ENCODE data around the gene ADSS2. TPM values are rescaled to one million over a fixed set of nuclear protein-coding genes. Genes with fewer than 3 reads are reported as not detected.

ADSS2 gene
- total and polyA plus RNA-seq, 2 of the 4 experiments (the other 2 are of a cell fraction) = 14.9 to 30.1 TPM

- peak overlapping the region; percentile 88 for H2BK15ac ChIP-seq (ENCODE audit: low read depth, low read length)
- peaks cover 12% of the 10 kb centered on the region for H3K4me1 ChIP-seq (ENCODE audit: control insufficient read depth, insufficient read depth, low read length)
- no peak for ATAC-seq (ENCODE audit: low read depth)
- no peak overlapping the region for H2BK20ac ChIP-seq (ENCODE audit: low read depth, low read length)
- in situ Hi-C loops (cut with MboI; ENCODE audit: low sequenced_read_pairs) (no loop called here), intact Hi-C loops (cut with micrococcal nuclease) (loop anchor here (2.0 to 10.0 kb wide), 3 partner anchors 175 to 735 kb away; partner anchors contain the start of gene DESI2), dilution Hi-C loops (cut with HindIII; ENCODE audit: low sequenced_read_pairs, unreplicated experiment) (no loop called here)
- POLR2A ChIA-PET (ENCODE audit: unreplicated experiment) = interaction anchor here (0.5 kb wide), 1 partner anchor 100 kb away, joined by 5 read pairs; no protein-coding TSS in a partner anchor
- no peak for DNase-seq
- 69% methylated on average over 7 of the region's 8 CpGs; no CpG with 5 or more reads in 1 of the 2 experiments for WGBS, 2 experiments (ENCODE audit: extremely low coverage in 2 of 2, insufficient read length in 1 of 2)
- peaks cover 8% of the 10 kb centered on the region for H3K9me1 ChIP-seq (ENCODE audit: insufficient read depth, low read length)
- no peaks in the 10 kb centered on the region for H3K36me3 ChIP-seq (ENCODE audit: control insufficient read depth, insufficient read depth, low read length)
- H4K5ac ChIP-seq (ENCODE audit: low read depth, low read length) = peak overlapping the region; percentile 3; the same call in 1 of the 2 replicates
- H3K14ac ChIP-seq (replicated peaks; ENCODE audit: low read depth, low read length) = peak overlapping the region; percentile 57; the same call in 1 of the 2 replicates
- peaks cover 18% of the 10 kb centered on the region for H4K20me1 ChIP-seq (ENCODE audit: insufficient read depth, low read length)
- H3K4me3 ChIP-seq (ENCODE audit: insufficient read depth, low read depth, low read length) = peak overlapping the region; percentile 5; the same call in 1 of the 2 replicates
- CTCF ChIA-PET = no interaction called here
- H3K79me1 ChIP-seq (ENCODE audit: low read depth in 1 of 2, low read length in 2 of 2) = peaks cover 8 to 44% of the 10 kb centered on the region in 2 experiments
- no peak overlapping the region for H2AFZ ChIP-seq (replicated peaks; ENCODE audit: low read length, poor library complexity)
- no peak overlapping the region for H3K56ac ChIP-seq (ENCODE audit: extremely low read depth, insufficient read depth, low read length)
- TSS peak; percentile 51 for BruUV-seq (replicated peaks)
- no peaks in the 10 kb centered on the region for H3K27me3 ChIP-seq (ENCODE audit: control insufficient read depth, insufficient read depth, low read length)
- H4K91ac ChIP-seq (ENCODE audit: insufficient read depth, low read depth, low read length) = peak overlapping the region; percentile 53; the same call in 1 of the 2 replicates
- H3K9me3 ChIP-seq (ENCODE audit: control insufficient read depth, insufficient read depth, low read length) = no peaks in the 10 kb centered on the region
- H3K23ac ChIP-seq (ENCODE audit: low read depth, low read length) = peak overlapping the region; percentile 37; the same call in 1 of the 2 replicates
- peak overlapping the region; percentile 12; the same call in 1 of the 2 replicates for H3K18ac ChIP-seq (ENCODE audit: low read depth, low read length)
- peak overlapping the region; percentile 46; the same call in 1 of the 2 replicates for H2AK5ac ChIP-seq (ENCODE audit: low read depth, low read length)
- peak overlapping the region; percentile 75 for H2BK5ac ChIP-seq (ENCODE audit: low read depth, low read length, poor library complexity, severe bottlenecking)
- H2BK120ac ChIP-seq (ENCODE audit: low read depth, low read length) = peak overlapping the region; percentile 12; the same call in 1 of the 2 replicates
- peak overlapping the region in 1 of 2 experiments; percentile 58; a peak in 1 of 4 replicates for H4K8ac ChIP-seq (ENCODE audit: low read depth in 2 of 2, low read length in 2 of 2)
- peak overlapping the region; percentile 54 for H3K4ac ChIP-seq (ENCODE audit: low read depth, low read length)
- peak overlapping the region; percentile 28; the same call in 1 of the 2 replicates for H3K9ac ChIP-seq (ENCODE audit: low read depth, low read length)
- peak overlapping the region; percentile 33 for H3K27ac ChIP-seq (ENCODE audit: insufficient read depth, low read length)
- peak overlapping the region; percentile 38 for H2AK9ac ChIP-seq (replicated peaks; ENCODE audit: low read depth, low read length, poor library complexity)
- peak overlapping the region; percentile 95 for H3K4me2 ChIP-seq (ENCODE audit: low read depth, low read length)
- no peak for TF ChIP-seq NFE2L2 (IDR thresholded peaks at IDR 0.05; ENCODE audit: low read depth, low read length)
- no peak for TF ChIP-seq POLR2A (IDR thresholded peaks at IDR 0.05; ENCODE audit: low read depth, low read length)
- no peak for TF ChIP-seq ELK1 (IDR thresholded peaks at IDR 0.05; ENCODE audit: borderline replicate concordance, low read depth, low read length)
- TF ChIP-seq CEBPB (IDR thresholded peaks at IDR 0.05; ENCODE audit: low read depth, low read length) = no peak
- TF ChIP-seq MAFK (IDR thresholded peaks at IDR 0.05; ENCODE audit: low read depth, low read length) = no peak
- no peak for TF ChIP-seq MAZ (IDR thresholded peaks at IDR 0.05; ENCODE audit: borderline replicate concordance, low read depth, low read length)
- no peak for TF ChIP-seq RCOR1 (IDR thresholded peaks at IDR 0.05; ENCODE audit: insufficient replicate concordance, low read length)
- no peak for TF ChIP-seq USF2 (IDR thresholded peaks at IDR 0.05; ENCODE audit: low read depth, low read length)
- TF ChIP-seq RFX5 (IDR thresholded peaks at IDR 0.05; ENCODE audit: low read depth, low read length) = no peak
- no peak for TF ChIP-seq RAD21 (IDR thresholded peaks at IDR 0.05; ENCODE audit: low read length)
- no peak for TF ChIP-seq SMC3 (IDR thresholded peaks at IDR 0.05; ENCODE audit: low read depth, low read length)
- TF ChIP-seq CTCF (conservative IDR thresholded peaks at IDR 0.05; ENCODE audit: low read depth, low read length) = no peak
- no peak for TF ChIP-seq FOS (IDR thresholded peaks at IDR 0.05; ENCODE audit: low read depth, low read length)
- no peak for TF ChIP-seq MXI1 (IDR thresholded peaks at IDR 0.05; ENCODE audit: borderline replicate concordance, low read depth, low read length)
- TF ChIP-seq BHLHE40 (IDR thresholded peaks at IDR 0.05; ENCODE audit: low read depth, low read length) = no peak
These were observed 1.7 kb downstream of the ADSS2 start for GRCh38 chr1:244449936-244450508.

All from IMR-90 (cell line).